Tibial nerve (tissue), 4 donors: Measurements from ENCODE around the gene BACH2.

Experiments
- CTCF ChIP-seq, 5 experiments: fragments of 200-600 bp in 3 of 5; fragments of 450-650 bp in 2 of 5; sonication (generic) in 3 of 5; IDR thresholded peaks; one replicate each; pipeline ENCODE4 v1.5.1; 2016 to 2019; ENCODE audit warnings: antibody characterized with exemption in 5 of 5, mild to moderate bottlenecking in 3 of 5, moderate library complexity in 2 of 5
- EP300 ChIP-seq, 2 donors: sonication (generic); formaldehyde crosslinking; IDR thresholded peaks; one replicate each; pipeline ENCODE4 v1.6.1; 2017; ENCODE audit warnings: antibody characterized with exemption in 2 of 2, mild to moderate bottlenecking in 1 of 2
- POLR2A ChIP-seq, 2 donors: fragments of 450-650 bp; IDR thresholded peaks; one replicate each; pipeline ENCODE4 v1.6.1; 2017; ENCODE audit warnings: antibody characterized with exemption in 2 of 2, mild to moderate bottlenecking in 2 of 2, moderate library complexity in 2 of 2

GRCh38 chr6:90020746-90021145 lies 275.9 kb downstream of the BACH2 start:
- TF ChIP-seq CTCF (IDR thresholded peaks at IDR 0.05) (no peak), POLR2A (IDR thresholded peaks at IDR 0.05) (no peak), EP300 (IDR thresholded peaks at IDR 0.05) (no peak)
